H9 (cell line): ENCODE data around the gene LILRB3. TPM values are rescaled to one million over a fixed set of nuclear protein-coding genes. Genes with fewer than 3 reads are reported as not detected.

Source experiments
- DNase-seq: peaks from one replicate; pipeline ENCODE4 v3.0.0-alpha.2; 2017
- H2AFZ ChIP-seq: one replicate; pipeline ENCODE4 v1.6.1; 2013; ENCODE audit warnings: mild to moderate bottlenecking, low read length, control low read depth, moderate library complexity
- H2AK5ac ChIP-seq: 2 replicates; pipeline ENCODE4 v1.6.1; 2013; ENCODE audit warnings: low read length, control low read depth, mixed read lengths; ENCODE audit not compliant: insufficient read length
- H2BK120ac ChIP-seq: one replicate; pipeline ENCODE4 v1.6.1; 2013; ENCODE audit warnings: low read depth, mild to moderate bottlenecking, low read length, control low read depth, inconsistent platforms; ENCODE audit not compliant: poor library complexity, severe bottlenecking
- H2BK12ac ChIP-seq: 2 replicates; pipeline ENCODE4 v1.6.1; 2013; ENCODE audit warnings: low read length, control low read depth, mixed read lengths, low read depth; ENCODE audit not compliant: insufficient read length
- H2BK15ac ChIP-seq: 2 replicates; pipeline ENCODE4 v1.6.1; 2013; ENCODE audit warnings: low read depth, low read length, control low read depth
- H2BK20ac ChIP-seq: one replicate; pipeline ENCODE4 v1.6.1; 2013; ENCODE audit warnings: low read depth, mild to moderate bottlenecking, low read length, control low read depth, inconsistent platforms; ENCODE audit not compliant: poor library complexity, severe bottlenecking
- H2BK5ac ChIP-seq: 2 replicates; pipeline ENCODE4 v1.6.1; 2013; ENCODE audit warnings: low read length, control low read depth, mixed read lengths; ENCODE audit not compliant: insufficient read length
- H3K14ac ChIP-seq: 2 replicates; pipeline ENCODE4 v1.6.1; 2013; ENCODE audit warnings: low read length, control low read depth; ENCODE audit not compliant: insufficient read depth
- H3K18ac ChIP-seq: 2 replicates; pipeline ENCODE4 v1.6.1; 2013; ENCODE audit warnings: low read depth, mild to moderate bottlenecking, mixed read lengths, low read length, control low read depth; ENCODE audit not compliant: insufficient read length
- H3K23ac ChIP-seq: 2 replicates; pipeline ENCODE4 v1.6.1; 2013; ENCODE audit warnings: low read length, control low read depth, mixed read lengths, low read depth; ENCODE audit not compliant: insufficient read length
- H3K23me2 ChIP-seq: 2 replicates; pipeline ENCODE4 v1.6.1; 2013; ENCODE audit warnings: low read depth, mild to moderate bottlenecking, mixed read lengths, low read length, control low read depth; ENCODE audit not compliant: insufficient read length, poor library complexity, severe bottlenecking
- H3K27ac ChIP-seq: 2 replicates; pipeline ENCODE4 v1.5.1; 2013; ENCODE audit warnings: low read length, control low read depth, mixed read lengths, low read depth; ENCODE audit not compliant: insufficient read length
- H3K27me3 ChIP-seq: 2 replicates; pipeline ENCODE4 v1.6.1; 2013; ENCODE audit warnings: low read length, control low read depth, inconsistent platforms; ENCODE audit not compliant: insufficient read depth
- H3K4ac ChIP-seq: 2 replicates; pipeline ENCODE4 v1.6.1; 2013; ENCODE audit warnings: low read depth, mild to moderate bottlenecking, control low read depth, inconsistent platforms, low read length, moderate library complexity
- H3K4me1 ChIP-seq: 2 replicates; pipeline ENCODE4 v1.6.1; 2013; ENCODE audit warnings: low read length, control low read depth, inconsistent platforms; ENCODE audit not compliant: insufficient read depth
- H3K4me2 ChIP-seq: 2 replicates; pipeline ENCODE4 v1.6.1; 2013; ENCODE audit warnings: low read length, control low read depth, mixed read lengths; ENCODE audit not compliant: insufficient read length, insufficient read depth
- H3K56ac ChIP-seq: 2 replicates; pipeline ENCODE4 v1.6.1; 2013; ENCODE audit warnings: low read depth, mild to moderate bottlenecking, mixed read lengths, low read length, control low read depth; ENCODE audit not compliant: insufficient read length
- H3K79me1 ChIP-seq: 2 replicates; pipeline ENCODE4 v1.6.1; 2013; ENCODE audit warnings: low read depth, mild to moderate bottlenecking, moderate library complexity, low read length, control low read depth, inconsistent platforms; ENCODE audit not compliant: insufficient read depth, poor library complexity, severe bottlenecking
- H3K79me2 ChIP-seq: 2 replicates; pipeline ENCODE4 v1.6.1; 2013; ENCODE audit warnings: low read length, control low read depth, inconsistent platforms; ENCODE audit not compliant: insufficient read depth
- H3K9ac ChIP-seq: 2 replicates; pipeline ENCODE4 v1.6.1; 2013; ENCODE audit warnings: low read length, control low read depth, mixed read lengths; ENCODE audit not compliant: insufficient read length; ENCODE audit errors: extremely low read depth
- H3K9me3 ChIP-seq: one replicate; pipeline ENCODE4 v1.6.1; 2013; ENCODE audit warnings: low read depth, low read length, inconsistent platforms; ENCODE audit not compliant: control insufficient read depth
- H3T11ph ChIP-seq: one replicate; pipeline ENCODE4 v1.6.1; 2013; ENCODE audit warnings: mild to moderate bottlenecking, low read length, control low read depth, inconsistent platforms
- H4K20me1 ChIP-seq: one replicate; pipeline ENCODE4 v1.6.1; 2013; ENCODE audit not compliant: control insufficient read depth, insufficient read length, insufficient read depth
- H4K5ac ChIP-seq: 2 replicates; pipeline ENCODE4 v1.6.1; 2013; ENCODE audit warnings: low read depth, mild to moderate bottlenecking, mixed read lengths, low read length, control low read depth; ENCODE audit not compliant: insufficient read length
- H4K8ac ChIP-seq: replicated peaks from 2 replicates; pipeline ENCODE4 v1.6.1; 2013; ENCODE audit warnings: low read length, control low read depth, mixed read lengths, low read depth; ENCODE audit not compliant: insufficient read length
- H4K91ac ChIP-seq: 2 replicates; pipeline ENCODE4 v1.6.1; 2013; ENCODE audit warnings: low read depth, mild to moderate bottlenecking, moderate library complexity, mixed read lengths, low read length, control low read depth; ENCODE audit not compliant: insufficient read length
- H3K27ac Mint-ChIP-seq, 3 experiments: 2 replicates in 2 of 3; 3 replicates in 1 of 3; pipeline ENCODE4 v1.8.0; 2020 to 2021; ENCODE audit warnings: mixed read lengths in 3 of 3, mild to moderate bottlenecking in 1 of 3, moderate library complexity in 1 of 3
- H3K27me3 Mint-ChIP-seq: 2 replicates; pipeline ENCODE4 v1.8.0; 2021; ENCODE audit warnings: low read depth, mild to moderate bottlenecking, moderate library complexity, mixed read lengths
- H3K36me3 Mint-ChIP-seq, 3 experiments: 2 replicates in 2 of 3; 3 replicates in 1 of 3; pipeline ENCODE4 v1.8.0; 2020 to 2021; ENCODE audit warnings: low read depth in 3 of 3, mixed read lengths in 3 of 3; ENCODE audit not compliant: insufficient read depth in 1 of 3
- H3K4me1 Mint-ChIP-seq, 2 experiments: 2 replicates each; pipeline ENCODE4 v1.8.0; 2020; ENCODE audit warnings: mixed read lengths in 2 of 2
- H3K4me3 Mint-ChIP-seq, 2 experiments: 2 replicates in 1 of 2; 3 replicates in 1 of 2; pipeline ENCODE4 v1.8.0; 2020 to 2021; ENCODE audit warnings: mild to moderate bottlenecking in 2 of 2, mixed read lengths in 2 of 2, moderate library complexity in 1 of 2
- H3K9me3 Mint-ChIP-seq, 2 experiments: 2 replicates in 1 of 2; 3 replicates in 1 of 2; pipeline ENCODE4 v1.8.0; 2020; ENCODE audit warnings: mild to moderate bottlenecking in 2 of 2, mixed read lengths in 2 of 2, moderate library complexity in 1 of 2
- CTCF ChIP-seq: fragments of 200-600 bp; sonication (generic); conservative IDR thresholded peaks from 3 replicates; pipeline ENCODE4 v1.8.0; 2021; ENCODE audit warnings: antibody characterized with exemption, mild to moderate bottlenecking
- WGBS: extraction: QIAGEN DNeasy Blood & Tissue Kit; methylation state at CpG from one replicate; pipeline ENCODE4 v1.1.7; 2013; ENCODE audit warnings: missing lambda C conversion rate, low lambda C conversion rate, mixed read lengths; ENCODE audit not compliant: insufficient read length; ENCODE audit errors: extremely low coverage; 5-methylcytosine and 5-hydroxymethylcytosine counted together
- total RNA-seq: library from RNA; stranded (reverse); gene quantifications from 2 replicates; pipeline ENCODE4 v1.2.1, GENCODE V29; 2021

Gene LILRB3
- total RNA-seq, 1 experiment from 2014 or later, result not detected

- peaks cover 2% of the 10 kb centered on the region; the same call in 1 of the 2 replicates for H3K27me3 ChIP-seq
- H3K4me1 Mint-ChIP-seq, result peaks cover 2 to 3% of the 10 kb centered on the region in 2 experiments; a peak in 3 of 4 replicates
- no peaks in the 10 kb centered on the region; a peak in 1 of 7 replicates for H3K36me3 Mint-ChIP-seq
- no peak overlapping the region for H3K27ac Mint-ChIP-seq
- no peak overlapping the region for H3K14ac ChIP-seq
- H3K27ac ChIP-seq, result no peak overlapping the region
- no peaks in the 10 kb centered on the region for H4K20me1 ChIP-seq
- H3K4me3 Mint-ChIP-seq, result no peak overlapping the region; a peak in 1 of 5 replicates
- DNase-seq, result no peak
- H2BK20ac ChIP-seq, result no peak overlapping the region
- no peak overlapping the region for H3K18ac ChIP-seq
- H2BK120ac ChIP-seq, result no peak overlapping the region
- no peak overlapping the region for H3K9ac ChIP-seq
- H4K5ac ChIP-seq, result no peak overlapping the region
- H3K9me3 ChIP-seq, result no peaks in the 10 kb centered on the region
- H3K79me1 ChIP-seq, result no peaks in the 10 kb centered on the region
- H3K4me1 ChIP-seq, result no peaks in the 10 kb centered on the region
- H4K8ac ChIP-seq, result no peak overlapping the region
- no peaks in the 10 kb centered on the region for H3K23me2 ChIP-seq
- no peak overlapping the region for H2BK12ac ChIP-seq
- peaks cover 14 to 17% of the 10 kb centered on the region in 2 experiments for H3K9me3 Mint-ChIP-seq
- no CpG with 5 or more reads among the region's 5 CpGs for WGBS
- H3K4ac ChIP-seq, result no peak overlapping the region
- H2AK5ac ChIP-seq, result no peak overlapping the region
- H2BK5ac ChIP-seq, result no peak overlapping the region
- H3K4me2 ChIP-seq, result no peak overlapping the region
- H3K27me3 Mint-ChIP-seq, result peaks cover 88% of the 10 kb centered on the region
- H3K23ac ChIP-seq, result no peak overlapping the region
- H2BK15ac ChIP-seq, result no peak overlapping the region
- no peak overlapping the region for H2AFZ ChIP-seq
- H3K56ac ChIP-seq, result no peak overlapping the region
- H3K79me2 ChIP-seq, result no peaks in the 10 kb centered on the region
- H4K91ac ChIP-seq, result no peak overlapping the region
- no peak for TF ChIP-seq CTCF
- no peak overlapping the region for H3T11ph ChIP-seq
Measured at GRCh38 chr19:54233941-54234340, 11.1 kb upstream of the LILRB3 start.
